HG03432 (cell line): ENCODE measurements around the gene HELB.

Source experiments
- ATAC-seq: cut with Tn5 transposase; IDR thresholded peaks from one replicate; pipeline ENCODE4 v1.9.1; 2021; ENCODE audit warnings: mild to moderate bottlenecking, moderate library complexity; ENCODE audit not compliant: unreplicated experiment

The HELB gene

DNA sequence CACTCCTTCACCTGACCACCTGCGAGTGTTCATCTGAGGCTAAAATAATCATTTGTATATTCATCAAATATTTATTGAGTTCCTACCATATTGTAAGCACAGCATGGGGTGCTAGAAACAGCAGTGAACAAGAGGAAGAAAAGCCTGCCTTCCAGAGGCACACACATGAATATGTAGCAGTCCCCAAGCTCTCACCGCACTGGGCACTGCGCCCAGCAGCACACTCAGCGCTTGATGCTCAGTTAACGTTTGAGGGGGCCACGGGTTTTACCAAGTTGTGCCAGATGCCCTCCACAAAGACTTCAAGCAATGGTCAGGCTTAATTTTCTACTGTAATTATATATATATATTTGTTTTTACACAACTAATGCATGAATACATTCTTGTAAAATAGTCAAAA lies 52.0 kb downstream of the HELB start:
- no peak for ATAC-seq

DNA sequence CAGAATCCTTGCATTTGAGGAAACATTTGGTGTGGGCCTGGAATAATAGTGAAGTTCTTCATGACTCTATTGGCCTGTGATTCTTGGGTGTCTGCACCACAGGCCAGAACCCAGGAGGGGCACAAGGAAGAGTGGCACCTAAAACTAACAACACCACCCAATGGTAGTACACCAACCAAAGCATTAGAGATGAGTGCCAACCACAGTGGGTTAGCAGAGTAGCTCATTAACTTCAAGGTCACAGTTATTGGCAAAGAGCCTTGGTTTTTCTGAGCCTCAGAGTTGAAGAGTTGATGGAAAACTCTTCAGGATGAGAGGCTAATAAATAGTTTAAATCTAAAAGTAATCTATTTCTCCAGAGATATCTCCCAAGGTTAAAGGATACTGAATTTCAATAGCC lies 57.0 kb downstream of the HELB start:
- ATAC-seq: no peak

DNA sequence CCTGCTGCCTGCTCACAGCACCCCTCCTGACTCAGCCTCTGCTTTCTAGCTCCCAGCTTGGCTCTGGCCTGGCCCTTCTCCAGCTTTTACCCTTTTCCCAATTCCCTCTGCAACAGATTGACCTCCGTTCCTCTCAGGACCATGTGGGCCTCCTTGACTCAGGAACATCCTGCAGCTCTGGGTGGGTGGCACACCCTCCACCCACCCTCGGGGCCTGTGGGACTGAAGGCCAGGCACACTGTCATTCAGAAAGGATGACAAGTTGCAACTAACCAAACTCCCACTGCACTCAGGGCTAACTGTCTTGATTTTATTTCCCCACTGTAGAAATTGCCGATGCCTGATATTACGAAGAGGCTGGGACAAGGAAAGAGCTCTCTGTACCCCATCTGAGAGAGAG lies 59.4 kb downstream of the HELB start:
- ATAC-seq: no peak

DNA sequence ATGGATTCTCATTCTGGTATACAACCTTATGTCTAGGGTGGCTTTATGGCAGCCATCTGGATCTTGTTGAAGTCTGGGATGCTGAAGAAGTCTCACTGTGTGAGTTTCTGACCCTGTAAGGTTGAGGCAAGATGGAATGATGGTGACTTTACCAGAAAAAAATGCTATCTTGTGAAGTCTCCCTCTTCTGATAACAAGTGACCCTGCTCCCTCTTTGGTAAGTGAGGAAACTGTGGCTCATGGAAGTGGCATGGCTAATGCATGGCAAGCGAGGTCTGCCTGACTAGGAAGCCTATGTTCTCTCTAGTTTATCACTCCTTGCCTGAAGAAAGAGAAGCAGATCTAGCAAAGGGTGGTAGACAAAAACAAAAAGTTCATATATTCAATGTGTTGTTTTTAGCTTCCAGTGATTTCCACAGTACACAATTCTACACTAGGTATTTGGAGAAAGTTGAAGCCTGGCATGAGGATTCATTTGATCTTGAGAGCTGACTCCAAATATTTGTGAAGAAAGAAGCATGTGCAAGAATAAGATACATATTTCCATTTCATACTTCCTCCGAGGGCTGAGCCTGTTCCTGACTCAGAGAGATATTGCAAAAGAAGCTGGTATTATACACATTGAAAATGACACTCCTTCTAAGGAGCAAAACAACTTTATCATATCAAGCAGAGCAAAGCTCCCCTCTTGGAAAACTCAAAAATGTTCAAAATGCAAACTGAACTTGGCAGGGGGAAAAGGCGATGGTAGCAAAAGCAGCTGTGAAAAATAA lies 63.6 kb downstream of the HELB start:
- no peak for ATAC-seq

DNA sequence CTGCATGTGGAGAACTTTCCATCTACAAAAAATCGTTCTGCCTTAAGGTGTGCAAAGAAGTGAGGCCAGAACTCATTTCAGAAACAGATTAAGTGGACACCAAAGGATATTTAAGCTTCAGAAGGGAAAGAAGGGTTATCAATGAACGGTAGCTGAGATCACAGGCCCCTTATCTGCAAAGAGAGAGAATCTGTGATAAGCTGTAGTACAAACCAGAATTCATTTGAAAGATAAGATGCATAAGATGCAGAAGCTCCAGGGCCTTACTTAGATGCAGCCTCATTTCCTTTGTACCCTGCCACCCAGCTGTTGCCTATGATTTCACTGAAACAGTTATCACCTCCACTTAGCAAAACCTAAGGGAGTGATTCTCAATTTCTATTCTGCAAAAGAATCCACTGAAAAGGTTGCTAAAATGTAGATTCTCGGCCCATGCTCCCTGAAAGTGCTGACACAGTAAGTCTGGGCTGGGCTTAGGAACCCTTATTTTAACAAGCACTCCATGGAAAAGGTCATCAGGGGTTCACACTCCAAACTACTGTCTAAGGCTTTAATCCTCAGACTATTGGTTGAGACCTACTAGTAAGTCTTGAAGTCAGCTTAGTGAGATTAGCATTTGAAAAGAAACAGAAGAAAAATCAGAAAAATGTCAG lies 64.8 kb downstream of the HELB start:
- no peak for ATAC-seq

DNA sequence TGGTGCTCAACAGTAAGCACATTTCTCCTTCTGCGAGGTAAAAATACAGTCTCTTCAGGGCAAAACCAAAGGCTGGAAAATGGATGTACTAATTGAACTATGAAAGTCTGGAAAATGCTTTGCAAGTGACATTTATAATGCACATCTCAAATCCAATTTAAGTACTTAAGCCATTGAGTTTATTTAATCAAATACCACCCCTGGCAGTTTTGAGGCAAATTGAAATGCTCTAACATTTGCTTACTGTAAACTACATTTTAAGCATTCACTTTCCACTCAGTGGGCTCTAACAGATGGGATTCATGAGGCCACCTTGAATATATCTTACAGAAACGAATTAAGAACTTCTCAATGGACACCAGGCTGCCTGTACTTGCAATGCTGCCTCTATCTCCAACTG lies 69.7 kb downstream of the HELB start:
- ATAC-seq: no peak

DNA sequence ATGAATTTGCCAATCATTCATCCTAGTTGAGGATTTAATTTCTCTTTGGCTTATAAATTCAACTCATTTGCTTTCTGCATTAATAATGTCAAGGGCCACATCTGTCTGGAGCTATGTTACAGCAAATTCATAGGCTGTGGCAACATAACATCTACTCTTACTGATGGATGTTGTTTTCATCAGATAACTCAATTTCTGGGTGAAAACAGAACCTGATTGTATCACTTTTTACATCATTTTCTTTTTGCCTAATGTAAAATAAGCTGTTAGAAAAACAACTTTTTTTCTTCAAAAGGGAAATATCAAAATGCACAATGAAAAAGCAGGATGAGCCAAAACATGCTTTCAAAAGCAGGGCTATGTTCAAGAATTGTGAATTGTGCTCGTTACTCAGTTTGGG lies 73.3 kb downstream of the HELB start:
- ATAC-seq: no peak

DNA sequence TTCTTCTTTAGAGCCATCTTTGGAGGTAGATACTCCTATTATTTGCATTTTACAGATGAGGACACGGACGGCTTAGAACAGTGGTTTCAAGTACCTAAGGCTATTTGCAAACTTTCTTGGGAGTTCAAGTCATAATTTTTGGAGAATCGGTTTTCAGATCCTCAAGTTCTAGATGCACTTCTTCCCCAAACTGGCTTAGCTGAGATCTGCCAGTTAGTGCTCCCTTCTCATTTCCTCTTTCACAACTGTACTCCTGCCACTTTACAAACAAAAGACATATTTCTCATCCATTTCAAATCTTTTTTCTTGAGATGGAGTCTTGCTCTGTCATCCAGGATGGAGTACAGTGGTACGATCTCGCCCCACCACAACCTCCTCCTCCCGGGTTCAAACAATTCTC lies 77.3 kb downstream of the HELB start:
- no peak for ATAC-seq

DNA sequence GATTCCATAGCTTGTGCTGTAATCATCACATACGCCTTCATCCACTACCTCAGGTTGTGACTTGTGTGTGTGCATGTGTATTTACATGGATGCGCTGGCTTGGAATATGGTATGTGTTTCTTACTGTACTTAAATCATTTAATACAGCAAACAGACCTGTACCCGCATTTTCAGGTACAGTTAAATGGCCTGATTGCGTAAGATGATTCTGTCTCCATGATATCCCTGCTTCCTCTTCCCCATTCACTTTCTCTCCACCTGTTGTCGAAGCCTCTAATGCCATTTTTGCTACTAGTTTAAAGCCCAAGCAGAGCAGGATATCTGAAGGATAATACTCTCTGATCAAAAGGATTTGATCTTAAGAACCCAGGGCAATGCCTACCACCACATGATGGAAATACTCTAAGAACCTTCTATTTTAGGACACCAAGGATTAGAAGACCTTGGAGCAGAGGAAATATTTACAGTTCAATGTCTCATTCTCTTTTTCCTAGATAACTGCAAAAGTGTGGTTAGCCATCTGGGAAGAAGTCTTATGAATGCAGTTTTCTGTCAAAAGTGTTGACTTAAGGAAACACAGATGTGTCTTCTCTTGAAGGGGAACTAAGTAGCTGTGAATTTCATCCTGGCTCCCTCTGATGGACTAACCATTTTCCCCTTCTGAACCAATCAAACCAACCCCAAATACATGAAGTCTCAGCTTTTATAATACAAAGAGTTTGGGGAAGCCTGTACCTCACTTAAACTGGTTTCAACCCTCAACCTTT lies 78.7 kb downstream of the HELB start:
- no peak for ATAC-seq

DNA sequence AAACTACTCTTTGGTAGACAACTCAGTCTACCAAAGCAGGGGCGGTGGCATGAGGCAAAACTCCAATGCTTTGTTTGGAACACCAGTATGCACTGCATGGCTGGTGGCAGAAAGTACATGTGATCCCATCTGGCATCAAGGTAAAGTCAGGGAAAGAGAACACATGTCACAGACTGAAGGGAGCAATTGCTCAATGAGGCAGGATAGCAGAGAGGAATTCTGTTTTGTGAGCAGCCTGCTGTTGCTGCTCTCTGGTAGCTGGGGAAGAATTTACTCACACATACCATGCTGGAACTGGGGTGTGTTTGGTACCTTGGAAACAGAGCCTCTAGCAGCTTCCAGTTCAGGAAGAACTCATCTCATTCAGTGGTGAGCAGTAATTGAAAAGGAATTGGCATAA lies 84.8 kb downstream of the HELB start:
- ATAC-seq: no peak
